Lower leg skin (tissue), 3 donors: ENCODE measurements around the gene TBCD.

Experiments used
- POLR2A ChIP-seq, 2 donors: fragments of 450-650 bp; IDR thresholded peaks; one replicate each; pipeline ENCODE4 v1.6.1; 2016 to 2017; ENCODE audit warnings: antibody characterized with exemption in 2 of 2, mild to moderate bottlenecking in 1 of 2, moderate library complexity in 1 of 2
- TF ChIP-seq, protein P1 (sequence below), 3 donors: fragments of 450-650 bp; IDR thresholded peaks; one replicate each; pipeline ENCODE4 v1.5.1; 2016; ENCODE audit warnings: antibody characterized with exemption in 3 of 3, mild to moderate bottlenecking in 3 of 3, moderate library complexity in 2 of 3

DNA sequence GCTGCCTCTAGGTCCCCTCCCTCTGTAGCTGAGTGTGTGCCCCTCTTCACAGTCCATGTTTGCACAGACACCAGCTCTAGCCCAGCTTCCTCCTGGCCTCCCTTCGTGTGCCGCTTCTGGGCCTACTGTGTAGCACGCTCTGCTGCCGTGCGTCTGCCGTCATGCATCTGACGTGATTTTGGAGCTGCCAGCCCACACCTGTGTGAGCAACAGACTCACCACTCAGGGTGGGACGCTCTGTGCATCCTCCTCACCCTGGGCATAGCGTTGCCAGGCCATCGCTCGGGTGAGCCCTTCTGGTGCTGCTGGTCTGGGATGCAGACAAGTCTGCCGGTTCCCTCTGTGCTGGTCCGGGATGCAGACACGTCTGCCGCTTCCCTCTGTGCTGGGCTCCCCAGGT lies 127.4 kb downstream of the TBCD start:
- TF ChIP-seq, protein P1, sequence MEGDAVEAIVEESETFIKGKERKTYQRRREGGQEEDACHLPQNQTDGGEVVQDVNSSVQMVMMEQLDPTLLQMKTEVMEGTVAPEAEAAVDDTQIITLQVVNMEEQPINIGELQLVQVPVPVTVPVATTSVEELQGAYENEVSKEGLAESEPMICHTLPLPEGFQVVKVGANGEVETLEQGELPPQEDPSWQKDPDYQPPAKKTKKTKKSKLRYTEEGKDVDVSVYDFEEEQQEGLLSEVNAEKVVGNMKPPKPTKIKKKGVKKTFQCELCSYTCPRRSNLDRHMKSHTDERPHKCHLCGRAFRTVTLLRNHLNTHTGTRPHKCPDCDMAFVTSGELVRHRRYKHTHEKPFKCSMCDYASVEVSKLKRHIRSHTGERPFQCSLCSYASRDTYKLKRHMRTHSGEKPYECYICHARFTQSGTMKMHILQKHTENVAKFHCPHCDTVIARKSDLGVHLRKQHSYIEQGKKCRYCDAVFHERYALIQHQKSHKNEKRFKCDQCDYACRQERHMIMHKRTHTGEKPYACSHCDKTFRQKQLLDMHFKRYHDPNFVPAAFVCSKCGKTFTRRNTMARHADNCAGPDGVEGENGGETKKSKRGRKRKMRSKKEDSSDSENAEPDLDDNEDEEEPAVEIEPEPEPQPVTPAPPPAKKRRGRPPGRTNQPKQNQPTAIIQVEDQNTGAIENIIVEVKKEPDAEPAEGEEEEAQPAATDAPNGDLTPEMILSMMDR (IDR thresholded peaks at IDR 0.05), result no peak
- no peak for TF ChIP-seq POLR2A (IDR thresholded peaks at IDR 0.05)
